GM21619 (cell line): ENCODE results near the gene RAPGEF3.

ENCODE experiments used
- ATAC-seq: cut with Tn5 transposase; IDR thresholded peaks from one replicate; pipeline ENCODE4 v1.9.1; 2021; ENCODE audit not compliant: unreplicated experiment

The RAPGEF3 gene

GRCh38 chr12:47762850-47763465, 4.3 kb upstream of the RAPGEF3 start:
- no peak for ATAC-seq

- ATAC-seq: no peak
Measured at GRCh38 chr12:47758584-47758833, 171 bp downstream of the RAPGEF3 start.

GRCh38 chr12:47757840-47758583, 668 bp downstream of the RAPGEF3 start:
- ATAC-seq: no peak

GRCh38 chr12:47757364-47757839, 1.3 kb downstream of the RAPGEF3 start:
- ATAC-seq: no peak

GRCh38 chr12:47755655-47756562, 2.8 kb downstream of the RAPGEF3 start:
- peak; percentile 77 for ATAC-seq

- ATAC-seq: no peak
Measured at GRCh38 chr12:47754881-47755280, 3.8 kb downstream of the RAPGEF3 start.

- ATAC-seq: no peak
Measured at GRCh38 chr12:47754126-47754525, 4.6 kb downstream of the RAPGEF3 start.

GRCh38 chr12:47753021-47754001, 5.4 kb downstream of the RAPGEF3 start:
- no peak for ATAC-seq

GRCh38 chr12:47752552-47752951, 6.1 kb downstream of the RAPGEF3 start:
- ATAC-seq: no peak

GRCh38 chr12:47752121-47752520, 6.6 kb downstream of the RAPGEF3 start:
- no peak for ATAC-seq

- ATAC-seq: no peak
Measured at GRCh38 chr12:47751561-47751960, 7.1 kb downstream of the RAPGEF3 start.

GRCh38 chr12:47750916-47751470, 7.7 kb downstream of the RAPGEF3 start:
- no peak for ATAC-seq

- ATAC-seq: no peak
Measured at GRCh38 chr12:47750229-47750798, 8.4 kb downstream of the RAPGEF3 start.

- no peak for ATAC-seq
Measured at GRCh38 chr12:47748899-47749298, 9.8 kb downstream of the RAPGEF3 start.

- ATAC-seq: no peak
Measured at GRCh38 chr12:47748507-47748828, 10.2 kb downstream of the RAPGEF3 start.

- ATAC-seq: no peak
Measured at GRCh38 chr12:47747596-47748506, 10.8 kb downstream of the RAPGEF3 start.

GRCh38 chr12:47747126-47747525, 11.6 kb downstream of the RAPGEF3 start:
- no peak for ATAC-seq

GRCh38 chr12:47746523-47746922, 12.2 kb downstream of the RAPGEF3 start:
- ATAC-seq: no peak

GRCh38 chr12:47746073-47746472, 12.6 kb downstream of the RAPGEF3 start:
- no peak for ATAC-seq
